Dendritic cell treated with granulocyte-macrophage colony-stimulating factor and Interleukin-4, amounts not matched to agents 40 ng/mL and 50 ng/mL, for 4 days (primary cell): Measurements from ENCODE around the gene SBSN.

Experiments used
- H3K27ac Mint-ChIP-seq: one replicate; pipeline ENCODE4 v1.8.0; 2022; ENCODE audit warnings: mild to moderate bottlenecking, mixed read lengths
- H3K27me3 Mint-ChIP-seq: one replicate; pipeline ENCODE4 v1.8.0; 2022; ENCODE audit warnings: mild to moderate bottlenecking, mixed read lengths
- H3K36me3 Mint-ChIP-seq: one replicate; pipeline ENCODE4 v1.8.0; 2022; ENCODE audit warnings: low read depth, mixed read lengths
- H3K4me1 Mint-ChIP-seq: one replicate; pipeline ENCODE4 v1.8.0; 2022; ENCODE audit warnings: low read depth, mixed read lengths
- H3K4me3 Mint-ChIP-seq: one replicate; pipeline ENCODE4 v1.8.0; 2022; ENCODE audit warnings: mild to moderate bottlenecking, moderate library complexity, mixed read lengths
- H3K9me3 Mint-ChIP-seq: one replicate; pipeline ENCODE4 v1.8.0; 2022; ENCODE audit warnings: mixed read lengths
- intact Hi-C: fragments of 100-400 bp; cut with micrococcal nuclease; formaldehyde crosslinking; loops from one replicate; pipeline ENCODE4 v1.15.0; 2022

SBSN gene, protein sequence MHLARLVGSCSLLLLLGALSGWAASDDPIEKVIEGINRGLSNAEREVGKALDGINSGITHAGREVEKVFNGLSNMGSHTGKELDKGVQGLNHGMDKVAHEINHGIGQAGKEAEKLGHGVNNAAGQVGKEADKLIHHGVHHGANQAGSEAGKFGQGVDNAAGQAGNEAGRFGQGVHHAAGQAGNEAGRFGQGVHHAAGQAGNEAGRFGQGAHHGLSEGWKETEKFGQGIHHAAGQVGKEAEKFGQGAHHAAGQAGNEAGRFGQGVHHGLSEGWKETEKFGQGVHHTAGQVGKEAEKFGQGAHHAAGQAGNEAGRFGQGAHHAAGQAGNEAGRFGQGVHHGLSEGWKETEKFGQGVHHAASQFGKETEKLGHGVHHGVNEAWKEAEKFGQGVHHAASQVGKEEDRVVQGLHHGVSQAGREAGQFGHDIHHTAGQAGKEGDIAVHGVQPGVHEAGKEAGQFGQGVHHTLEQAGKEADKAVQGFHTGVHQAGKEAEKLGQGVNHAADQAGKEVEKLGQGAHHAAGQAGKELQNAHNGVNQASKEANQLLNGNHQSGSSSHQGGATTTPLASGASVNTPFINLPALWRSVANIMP

DNA sequence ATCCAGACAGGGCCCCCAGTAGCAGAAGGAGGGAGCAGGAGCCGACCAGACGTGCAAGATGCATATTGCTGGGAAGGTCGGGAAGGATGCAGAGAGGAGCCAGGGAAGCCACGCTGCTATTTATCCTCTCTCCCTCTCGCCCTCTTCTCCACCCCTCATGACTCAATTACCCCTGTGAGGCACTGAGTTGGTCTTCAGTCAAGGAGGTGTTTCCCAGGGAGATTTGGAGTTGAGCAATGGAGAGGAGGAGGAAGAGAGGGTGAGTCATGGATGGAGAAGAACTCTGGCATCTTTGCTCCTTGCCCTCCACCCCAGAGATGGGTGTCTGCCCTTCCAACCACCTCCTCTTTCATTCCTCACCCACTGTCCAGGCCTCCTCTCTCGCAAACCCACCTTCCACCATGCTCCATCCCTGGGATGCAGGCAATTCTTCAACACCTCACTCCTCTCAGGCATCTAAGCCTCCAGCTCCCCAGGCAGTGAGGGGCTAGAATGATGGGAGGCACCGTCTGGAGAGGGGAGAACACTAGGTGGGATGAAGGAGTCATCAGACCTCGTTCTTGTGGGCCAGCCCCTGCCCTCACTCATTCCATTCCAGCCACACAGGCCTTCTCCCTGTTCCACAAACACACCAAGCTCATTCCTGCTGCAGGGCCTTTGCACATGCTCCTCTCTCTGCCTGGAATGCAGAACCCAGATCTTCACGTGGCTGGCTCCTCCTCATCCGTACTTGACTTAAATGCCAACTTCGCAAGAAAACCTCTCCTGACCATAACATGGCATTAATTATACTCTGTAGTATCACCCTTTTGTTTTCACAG is at the start of gene SBSN:
Gene SBSN (minus strand): TSS at position 94 of the 821 bp plus-strand sequence. CDS start 30 bp downstream, at position 64.
- no peaks in the 10 kb centered on the region for H3K9me3 Mint-ChIP-seq

DNA sequence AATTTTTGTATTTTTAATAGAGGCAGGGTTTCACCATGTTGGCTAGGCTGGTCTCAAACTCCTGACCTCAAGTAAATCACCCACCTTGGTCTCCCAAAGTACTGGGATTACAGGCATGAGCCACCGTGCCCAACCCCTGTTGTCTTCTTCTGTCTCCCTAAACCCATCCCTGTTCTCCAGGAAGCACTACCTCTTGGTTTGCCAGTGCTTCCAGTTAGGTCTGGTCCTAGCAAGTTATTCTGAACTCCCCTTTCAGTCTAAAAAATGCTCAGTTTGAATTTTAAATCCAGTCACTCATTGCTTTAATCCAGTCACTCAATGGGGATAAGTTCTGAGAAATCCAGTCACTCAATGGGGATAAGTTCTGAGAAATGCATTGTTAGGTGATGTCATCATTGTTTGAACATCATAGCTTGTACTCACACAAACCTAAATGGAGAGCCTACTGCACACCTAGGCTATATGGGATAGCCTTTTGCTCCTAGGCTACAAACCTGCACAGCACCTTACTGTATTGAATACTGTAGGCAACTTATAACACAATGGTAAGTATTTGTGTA is 43.4 kb upstream of the SBSN start:
- no peaks in the 10 kb centered on the region for H3K4me1 Mint-ChIP-seq
- intact Hi-C loops: no loop called here
- peaks cover 24% of the 10 kb centered on the region for H3K27me3 Mint-ChIP-seq
- H3K9me3 Mint-ChIP-seq: peaks cover 21% of the 10 kb centered on the region
- H3K36me3 Mint-ChIP-seq: no peaks in the 10 kb centered on the region
- no peak overlapping the region for H3K27ac Mint-ChIP-seq
- no peak overlapping the region for H3K4me3 Mint-ChIP-seq

More for the DNA sequence above, at the start of gene SBSN:
- no peak within 1 kb of the TSS for H3K4me3 Mint-ChIP-seq
- intact Hi-C loops: no loop called here
- peaks cover 45% of the 10 kb centered on the region for H3K27me3 Mint-ChIP-seq
- H3K36me3 Mint-ChIP-seq: no peaks in the 10 kb centered on the region
- no peak within 1 kb of the TSS for H3K27ac Mint-ChIP-seq
- H3K4me1 Mint-ChIP-seq: peaks cover 13% of the 10 kb centered on the region

DNA sequence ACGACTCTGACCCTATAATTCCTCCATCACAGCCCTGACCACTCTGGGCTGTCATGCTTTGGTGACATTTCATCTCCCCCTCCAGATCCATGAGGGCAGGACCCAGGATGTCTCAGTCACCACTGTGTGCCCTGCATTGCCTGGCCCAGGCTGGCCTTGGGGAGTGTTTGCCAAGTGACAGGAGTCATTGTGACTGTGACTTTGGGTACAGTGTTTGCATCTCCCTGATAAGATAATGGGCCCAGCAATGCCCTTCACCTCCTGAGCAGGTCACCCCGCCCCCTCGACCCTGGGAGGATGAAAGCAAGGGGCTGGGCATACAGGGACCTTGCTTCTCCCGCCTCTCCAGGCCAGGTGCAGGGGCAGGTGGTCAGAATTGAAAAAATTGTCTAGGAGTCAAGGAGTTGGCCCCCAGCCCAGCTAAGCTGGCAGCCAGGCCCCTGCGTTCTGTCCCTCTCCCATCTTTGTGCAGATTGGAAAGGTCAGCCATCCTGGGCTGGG is 41.2 kb upstream of the SBSN start:
- peaks cover 21% of the 10 kb centered on the region for H3K27me3 Mint-ChIP-seq
- H3K4me3 Mint-ChIP-seq: no peak overlapping the region
- H3K36me3 Mint-ChIP-seq: no peaks in the 10 kb centered on the region
- no peak overlapping the region for H3K27ac Mint-ChIP-seq
- peaks cover under 1% of the 10 kb centered on the region for H3K9me3 Mint-ChIP-seq
- intact Hi-C loops: no loop called here
- no peaks in the 10 kb centered on the region for H3K4me1 Mint-ChIP-seq

DNA sequence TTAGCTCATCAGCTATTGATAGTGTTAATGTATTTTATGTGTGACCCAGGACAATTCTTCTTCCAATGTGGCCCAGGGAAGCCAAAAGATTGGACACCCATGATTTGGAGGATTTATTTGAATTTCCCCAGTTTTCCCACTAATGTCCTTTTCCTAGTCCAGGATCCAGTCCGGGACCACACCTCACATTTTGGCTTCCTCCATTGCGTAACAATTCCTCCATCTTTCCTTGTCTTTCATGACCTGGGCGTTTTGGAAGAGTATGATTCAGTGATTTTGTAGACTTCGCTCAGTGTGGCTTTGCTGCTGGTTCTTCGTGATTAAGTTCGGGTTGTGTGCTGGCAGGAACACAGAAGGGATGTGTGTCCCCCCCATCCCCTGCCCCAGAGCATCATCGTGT is 38.6 kb upstream of the SBSN start:
- no peak overlapping the region for H3K4me3 Mint-ChIP-seq
- H3K4me1 Mint-ChIP-seq: no peaks in the 10 kb centered on the region
- no peak overlapping the region for H3K27ac Mint-ChIP-seq
- H3K27me3 Mint-ChIP-seq: peaks cover 30% of the 10 kb centered on the region
- no peaks in the 10 kb centered on the region for H3K36me3 Mint-ChIP-seq
- no peaks in the 10 kb centered on the region for H3K9me3 Mint-ChIP-seq
- intact Hi-C loops: no loop called here

DNA sequence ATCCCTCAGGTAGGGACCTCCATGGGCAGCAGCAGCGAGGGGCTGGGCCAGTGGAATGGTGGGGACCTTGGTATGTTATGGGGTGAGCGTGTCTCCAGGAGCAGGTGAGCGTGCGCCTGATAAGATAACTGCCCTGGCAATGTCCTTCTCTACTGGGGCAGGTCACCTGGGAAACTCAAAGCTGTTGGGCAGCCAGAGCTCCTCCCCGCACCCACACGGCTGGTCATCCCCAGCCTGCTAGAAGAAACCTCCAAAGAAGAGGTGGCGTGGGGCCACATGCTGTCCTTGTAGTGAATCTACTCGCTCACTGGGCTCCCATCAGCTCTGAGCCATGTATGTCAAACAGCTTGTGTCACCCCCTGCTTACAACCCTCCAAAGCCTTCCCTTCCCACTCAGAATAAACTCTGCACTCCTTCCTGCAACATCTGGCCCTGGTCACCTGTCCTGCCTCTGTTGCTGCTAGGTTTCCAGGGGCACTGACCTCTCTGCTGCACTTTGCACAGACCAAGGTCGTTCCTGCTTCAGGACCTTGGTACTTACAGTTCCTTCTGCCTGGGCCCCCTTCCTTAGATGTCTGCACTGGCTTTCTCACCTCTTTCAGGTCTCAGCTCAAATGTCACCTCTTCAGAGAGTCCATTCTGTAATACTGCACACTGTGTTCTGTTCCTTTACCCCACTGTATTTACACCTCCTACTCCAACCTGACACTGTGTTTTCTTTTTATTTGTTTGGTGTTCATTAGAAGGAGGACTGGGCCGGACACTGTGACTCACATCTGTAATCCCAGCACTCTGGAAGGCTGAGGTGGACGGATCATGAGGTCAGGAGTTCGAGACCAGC is 37.1 kb upstream of the SBSN start:
- Mint-ChIP-seq H3K9me3 (no peaks in the 10 kb centered on the region), H3K4me3 (no peak overlapping the region), H3K27me3 (peaks cover 31% of the 10 kb centered on the region), H3K27ac (no peak overlapping the region), H3K4me1 (no peaks in the 10 kb centered on the region), H3K36me3 (no peaks in the 10 kb centered on the region)
- intact Hi-C loops: no loop called here

DNA sequence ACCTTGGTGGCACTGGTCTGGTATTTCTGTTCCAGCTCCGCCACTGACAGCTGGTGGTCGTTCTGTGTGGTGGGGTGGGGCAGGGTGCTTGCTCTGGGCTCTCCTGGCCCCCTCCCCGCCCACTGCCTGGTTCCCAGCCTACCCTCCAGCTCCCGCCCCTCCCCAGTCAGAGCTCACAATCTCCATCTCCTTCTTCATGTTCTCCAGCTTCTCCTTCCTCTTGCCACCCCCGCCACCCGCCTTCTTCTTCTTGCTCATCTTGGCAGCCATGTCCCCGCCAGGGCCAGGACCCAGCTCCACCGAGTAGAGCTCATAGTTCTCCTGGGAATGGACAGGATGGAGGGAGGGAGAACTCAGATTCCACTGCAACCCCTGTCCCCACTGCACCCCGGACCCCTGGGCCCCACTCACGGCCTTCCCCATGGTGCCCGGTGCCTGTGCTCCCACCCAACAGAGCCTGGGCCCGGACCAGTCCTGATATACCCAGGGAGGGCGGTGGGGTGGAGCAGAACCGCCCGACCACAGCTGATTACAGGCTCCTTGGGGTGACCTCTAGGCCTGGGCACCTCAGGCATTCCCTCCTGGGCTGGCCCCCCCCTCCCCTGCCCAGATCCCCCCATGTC is 35.2 kb upstream of the SBSN start, which contains the start of gene ATP4A:
Gene ATP4A (minus strand): TSS at position 452 of the 623 bp plus-strand sequence. CDS start 29 bp downstream, at position 423.
- Mint-ChIP-seq H3K9me3 (no peaks in the 10 kb centered on the region), H3K27me3 (peaks cover 43% of the 10 kb centered on the region), H3K36me3 (no peaks in the 10 kb centered on the region), H3K4me1 (no peaks in the 10 kb centered on the region), H3K27ac (no peak within 1 kb of the TSS), H3K4me3 (no peak within 1 kb of the TSS)
- intact Hi-C loops: no loop called here

DNA sequence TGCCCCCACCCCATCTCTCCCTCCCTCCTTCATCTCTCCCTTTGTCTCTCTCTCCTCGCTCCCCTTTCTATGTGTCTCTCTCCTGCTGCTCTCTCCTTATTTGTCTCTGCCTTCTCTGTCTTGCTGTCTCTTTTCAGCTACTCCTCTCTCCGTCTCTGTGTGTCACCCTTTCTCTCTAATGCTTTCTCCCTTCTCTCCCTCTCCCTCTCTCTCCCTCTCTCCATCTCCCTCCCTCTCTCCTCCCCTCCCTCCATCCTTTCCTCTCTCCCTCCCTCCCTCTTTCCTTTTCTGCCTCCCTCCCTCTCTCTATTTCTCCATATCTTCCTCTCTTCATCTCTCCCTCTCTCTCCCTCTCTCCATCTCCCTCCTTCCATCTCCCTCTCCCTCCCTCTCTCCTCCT is 34.7 kb upstream of the SBSN start:
- H3K36me3 Mint-ChIP-seq: no peaks in the 10 kb centered on the region
- H3K27me3 Mint-ChIP-seq: peaks cover 46% of the 10 kb centered on the region
- H3K4me3 Mint-ChIP-seq: no peak overlapping the region
- H3K9me3 Mint-ChIP-seq: no peaks in the 10 kb centered on the region
- intact Hi-C loops: no loop called here
- H3K27ac Mint-ChIP-seq: no peak overlapping the region
- H3K4me1 Mint-ChIP-seq: peaks cover 3% of the 10 kb centered on the region

DNA sequence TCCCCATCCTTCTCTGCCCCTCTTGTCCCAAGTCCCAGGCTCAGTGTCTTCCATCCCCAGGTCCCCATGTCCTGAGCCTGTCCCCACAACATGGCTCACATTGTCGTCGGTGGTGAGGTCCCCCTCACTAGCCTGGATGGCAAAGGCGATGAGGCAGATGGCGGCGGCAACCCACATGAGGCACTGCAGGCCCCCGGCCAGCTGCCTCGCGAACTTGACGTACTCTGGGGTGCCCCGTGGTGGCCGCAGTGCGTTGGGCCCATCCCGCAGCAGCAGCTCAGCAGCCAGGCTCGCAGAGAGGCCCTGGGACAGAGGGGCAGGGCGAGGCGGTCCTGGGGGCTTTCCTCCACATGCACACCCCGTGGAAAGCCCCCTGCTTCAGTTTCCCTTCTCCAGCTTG is 34.2 kb upstream of the SBSN start:
- intact Hi-C loops: no loop called here
- H3K4me1 Mint-ChIP-seq: peaks cover 7% of the 10 kb centered on the region
- H3K27ac Mint-ChIP-seq: no peak overlapping the region
- H3K27me3 Mint-ChIP-seq: peaks cover 51% of the 10 kb centered on the region
- H3K4me3 Mint-ChIP-seq: no peak overlapping the region
- no peaks in the 10 kb centered on the region for H3K9me3 Mint-ChIP-seq
- H3K36me3 Mint-ChIP-seq: no peaks in the 10 kb centered on the region

DNA sequence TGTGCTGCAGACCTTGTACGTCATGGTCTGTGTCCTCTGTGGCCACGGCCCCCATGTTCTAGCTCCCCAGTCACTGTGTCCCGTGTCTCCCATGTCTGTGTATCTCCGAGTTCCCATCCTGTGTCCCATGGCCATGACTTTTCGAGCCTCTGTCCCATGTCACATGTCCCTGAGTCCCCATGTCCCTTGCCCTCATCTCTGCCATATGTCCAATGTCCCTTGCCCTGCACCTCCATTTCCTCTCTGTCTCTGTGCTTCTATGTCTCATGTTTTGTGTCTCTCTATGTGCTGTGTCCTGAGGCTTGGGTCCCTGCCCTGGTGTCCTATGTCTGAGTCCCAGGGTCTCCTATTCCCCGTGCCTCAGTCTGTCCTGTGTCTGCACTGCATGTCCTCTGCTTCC is 33.3 kb upstream of the SBSN start:
- Mint-ChIP-seq H3K9me3 (no peaks in the 10 kb centered on the region), H3K36me3 (no peaks in the 10 kb centered on the region), H3K4me3 (no peak overlapping the region), H3K27me3 (peaks cover 56% of the 10 kb centered on the region), H3K27ac (no peak overlapping the region), H3K4me1 (peaks cover 9% of the 10 kb centered on the region)
- intact Hi-C loops: no loop called here

DNA sequence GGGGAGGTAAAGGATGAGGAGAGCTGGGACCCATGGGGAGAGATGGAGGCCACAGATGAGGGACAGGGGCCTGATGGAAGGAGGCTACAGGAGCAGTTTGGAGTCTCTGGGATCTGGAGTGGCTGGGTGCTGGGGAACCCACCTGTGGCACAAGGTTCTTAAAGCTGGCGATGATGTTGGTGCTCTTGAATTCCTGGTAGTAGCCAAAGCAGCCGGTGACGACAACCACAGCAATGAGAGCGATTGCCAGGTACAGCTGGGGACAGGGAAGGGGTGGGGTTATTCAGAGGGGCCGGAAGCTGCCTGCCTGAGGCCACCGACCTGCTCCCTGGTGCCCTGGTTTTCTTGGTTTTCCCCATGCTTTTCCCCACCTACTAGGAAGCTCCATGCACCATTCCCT is 32.6 kb upstream of the SBSN start:
- H3K27ac Mint-ChIP-seq: no peak overlapping the region
- H3K9me3 Mint-ChIP-seq: no peaks in the 10 kb centered on the region
- peaks cover 63% of the 10 kb centered on the region for H3K27me3 Mint-ChIP-seq
- no peak overlapping the region for H3K4me3 Mint-ChIP-seq
- peaks cover 9% of the 10 kb centered on the region for H3K4me1 Mint-ChIP-seq
- intact Hi-C loops: no loop called here
- H3K36me3 Mint-ChIP-seq: no peaks in the 10 kb centered on the region

DNA sequence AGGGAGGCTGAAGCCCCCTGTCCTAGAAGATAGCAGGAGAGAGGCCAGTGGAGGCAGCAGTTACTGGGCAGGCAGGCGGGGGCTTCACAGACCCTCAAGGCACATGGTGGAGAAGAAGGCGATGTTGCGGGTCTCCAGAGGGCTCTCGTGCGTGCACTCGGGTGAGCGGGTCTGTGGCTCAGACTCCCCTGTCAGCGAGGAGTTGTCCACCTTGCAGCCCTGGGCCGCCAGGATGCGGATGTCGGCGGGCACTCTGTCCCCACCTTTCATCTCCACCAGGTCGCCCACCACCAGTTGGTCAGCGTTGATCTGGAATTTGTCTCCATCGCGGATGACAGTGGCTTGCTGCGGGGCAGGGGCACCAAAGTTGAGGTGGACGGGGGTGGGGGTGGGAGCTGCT is 32.2 kb upstream of the SBSN start:
- intact Hi-C loops: no loop called here
- Mint-ChIP-seq H3K27ac (no peak overlapping the region), H3K4me3 (no peak overlapping the region)

DNA sequence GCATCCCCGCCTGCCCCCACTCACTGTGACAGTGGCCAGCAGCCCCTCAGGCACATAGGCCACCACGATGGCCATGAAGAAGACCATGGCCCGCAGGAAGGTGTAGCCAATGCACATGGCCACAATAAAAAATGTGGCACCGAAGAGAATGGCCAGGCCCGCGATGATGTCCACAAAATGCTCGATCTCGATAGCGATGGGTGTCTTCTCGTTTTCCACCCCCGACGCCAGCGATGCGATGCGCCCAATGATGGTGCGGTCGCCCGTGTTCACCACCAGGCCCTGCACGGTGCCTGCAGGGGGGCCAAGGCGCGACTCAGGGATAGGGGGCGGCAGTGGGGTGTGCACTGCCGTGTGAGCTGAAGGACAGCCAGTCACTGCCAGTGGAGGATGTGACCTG is 31.7 kb upstream of the SBSN start:
- H3K9me3 Mint-ChIP-seq: no peaks in the 10 kb centered on the region
- H3K36me3 Mint-ChIP-seq: no peaks in the 10 kb centered on the region
- H3K4me3 Mint-ChIP-seq: no peak overlapping the region
- intact Hi-C loops: no loop called here
- H3K27ac Mint-ChIP-seq: no peak overlapping the region
- peaks cover 9% of the 10 kb centered on the region for H3K4me1 Mint-ChIP-seq
- H3K27me3 Mint-ChIP-seq: peaks cover 69% of the 10 kb centered on the region

More for the DNA sequence above, 32.2 kb upstream of the SBSN start:
- no peaks in the 10 kb centered on the region for H3K9me3 Mint-ChIP-seq
- H3K27me3 Mint-ChIP-seq: peaks cover 66% of the 10 kb centered on the region
- H3K36me3 Mint-ChIP-seq: no peaks in the 10 kb centered on the region
- H3K4me1 Mint-ChIP-seq: peaks cover 9% of the 10 kb centered on the region

DNA sequence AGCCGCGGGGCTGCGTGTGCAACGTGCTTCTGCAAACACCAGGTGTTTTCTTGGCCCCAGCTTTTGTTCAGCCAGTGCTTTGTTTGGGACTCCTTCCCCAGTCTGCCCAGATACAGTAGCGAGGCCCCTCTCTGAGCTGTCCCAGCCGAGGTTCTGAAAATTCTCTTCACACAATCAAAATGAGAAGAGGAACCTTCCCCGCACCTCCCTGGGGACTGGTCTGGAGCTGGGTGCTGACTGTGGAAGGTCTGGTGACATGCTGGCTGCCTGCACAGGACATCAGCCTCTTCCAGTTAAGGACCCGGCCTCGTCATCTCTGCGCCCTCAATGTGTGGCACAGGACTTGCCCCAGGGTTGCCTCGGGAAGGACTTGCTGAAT is 31.2 kb upstream of the SBSN start:
- intact Hi-C loops: no loop called here
- Mint-ChIP-seq H3K36me3 (no peaks in the 10 kb centered on the region), H3K4me1 (peaks cover 9% of the 10 kb centered on the region), H3K27me3 (peaks cover 73% of the 10 kb centered on the region), H3K9me3 (no peaks in the 10 kb centered on the region), H3K27ac (no peak overlapping the region), H3K4me3 (no peak overlapping the region)
